ENCODE data around the gene NAIF1.

The NAIF1 gene

GRCh38 chr9:128102196-128102595, 35.1 kb upstream of the NAIF1 start:
- DNase-seq (ENCODE audit: low read depth in 2 of 2): no peak

DNA sequence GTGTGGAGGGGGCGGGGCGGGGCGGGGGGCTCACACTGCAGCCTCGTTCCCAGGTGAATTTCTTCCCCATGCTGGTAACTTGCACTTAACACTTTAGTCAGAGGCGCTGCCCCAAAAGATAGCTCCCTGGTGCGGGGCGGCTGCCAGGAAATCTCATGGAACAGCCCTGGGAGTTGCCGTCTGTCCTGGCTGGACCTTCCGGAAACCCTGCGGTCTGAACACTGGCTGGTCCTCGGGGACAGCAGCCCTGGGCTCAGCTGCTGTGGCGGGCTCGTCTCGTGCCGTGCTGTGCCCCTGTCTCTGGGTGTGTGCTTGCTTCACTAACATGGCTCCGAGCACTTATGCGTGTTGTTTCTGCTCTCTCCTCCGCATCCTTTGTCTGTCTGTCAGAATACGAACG, 34.6 kb upstream of the NAIF1 start:
- no peak for DNase-seq (ENCODE audit: low read depth in 2 of 2)

DNA sequence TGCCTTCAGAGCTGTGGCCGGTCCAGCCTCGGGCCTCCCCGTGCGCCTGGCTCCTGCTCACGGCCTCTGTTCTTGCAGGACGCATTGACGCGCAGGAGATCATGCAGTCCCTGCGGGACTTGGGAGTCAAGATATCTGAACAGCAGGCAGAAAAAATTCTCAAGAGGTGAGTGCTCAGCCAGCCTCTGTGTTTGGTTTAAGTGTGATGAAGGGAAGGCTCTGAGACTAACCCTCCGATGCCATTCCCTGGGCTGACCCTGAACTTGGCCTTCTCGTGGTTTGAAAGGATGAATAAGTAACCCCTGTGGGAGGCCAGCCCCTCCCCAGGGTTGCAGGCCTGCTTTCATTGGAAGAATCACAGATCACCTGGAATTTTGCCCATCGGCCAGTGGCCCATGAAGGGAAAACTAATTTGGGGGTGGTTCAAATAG, 34.1 kb upstream of the NAIF1 start:
- DNase-seq (ENCODE audit: low read depth in 2 of 2): no peak

DNA sequence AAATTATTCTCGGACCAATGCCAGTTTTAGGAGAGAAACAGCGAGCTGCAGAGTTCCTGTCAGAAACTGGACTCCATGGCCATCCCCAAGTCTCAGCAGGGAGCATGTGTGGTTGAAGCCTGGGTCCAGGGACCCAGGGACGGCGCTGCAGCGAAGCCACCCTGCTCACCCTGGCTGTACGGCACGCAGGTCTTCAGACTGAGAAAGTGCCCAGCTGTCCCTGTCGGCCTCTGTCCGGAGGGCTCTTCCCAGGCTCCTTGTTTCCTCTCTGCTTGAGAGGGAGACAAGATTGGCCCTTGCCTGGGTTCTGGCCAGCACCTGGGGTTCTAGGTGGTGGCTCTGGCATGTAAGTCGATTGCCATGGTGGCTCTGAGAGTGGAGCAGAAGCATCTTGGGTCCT, 33.5 kb upstream of the NAIF1 start:
- no peak for DNase-seq (ENCODE audit: low read depth in 2 of 2)

GRCh38 chr9:128099932-128100491, 32.9 kb upstream of the NAIF1 start:
- DNase-seq (ENCODE audit: low read depth in 2 of 2): no peak

- no peak for DNase-seq (ENCODE audit: low read depth in 2 of 2)
Observed at GRCh38 chr9:128099231-128099931, 32.3 kb upstream of the NAIF1 start.

GRCh38 chr9:128098297-128099230, 31.4 kb upstream of the NAIF1 start:
- DNase-seq (ENCODE audit: low read depth in 2 of 2): peak in 1 of 2 donors; percentile 19

- DNase-seq (ENCODE audit: low read depth in 2 of 2): no peak
Observed at GRCh38 chr9:128097543-128098296, 30.6 kb upstream of the NAIF1 start.

DNA sequence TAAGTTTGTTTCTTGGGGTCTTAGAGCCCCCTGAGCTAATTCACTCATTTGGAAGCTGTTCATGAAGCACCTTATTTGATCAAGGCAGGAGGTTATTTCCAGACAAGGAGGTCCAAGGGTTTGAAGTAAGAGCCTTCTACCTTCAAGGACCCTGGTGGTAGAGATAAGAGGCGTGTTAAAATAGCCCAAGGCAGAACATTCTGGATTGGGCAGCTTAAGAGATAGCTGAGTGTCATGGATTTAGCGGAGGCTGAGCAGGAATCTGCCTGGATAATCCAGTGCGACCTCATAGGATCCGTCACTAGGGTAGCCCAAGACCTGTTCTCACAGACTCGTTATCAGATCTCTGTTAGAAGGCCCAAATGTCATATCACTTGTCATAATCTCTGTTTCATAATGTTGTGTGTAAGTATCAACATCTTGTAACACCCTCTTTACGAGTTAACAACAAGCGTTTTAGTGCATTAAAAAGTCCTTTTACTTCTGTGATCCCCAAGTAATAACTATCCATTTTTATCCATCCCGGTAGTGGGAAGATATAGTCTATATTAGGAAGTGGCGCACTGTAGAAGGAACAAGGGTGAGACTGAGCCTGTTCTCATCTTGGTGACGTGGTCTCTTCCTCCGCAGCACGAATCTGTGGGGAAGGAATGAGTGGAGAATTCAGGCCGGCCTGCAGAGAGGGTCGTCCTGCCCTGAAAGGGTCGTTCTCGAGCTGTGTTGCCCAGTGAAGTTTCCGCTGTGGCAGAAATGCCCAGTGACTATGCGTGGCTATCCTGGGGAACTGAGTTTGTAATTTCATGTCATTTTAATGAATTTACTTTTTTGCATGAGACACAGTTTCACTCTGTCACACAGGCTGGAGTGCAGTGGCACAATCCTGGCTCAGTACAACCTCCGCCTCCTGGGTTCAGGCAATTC, 29.8 kb upstream of the NAIF1 start:
- DNase-seq (ENCODE audit: low read depth in 2 of 2): no peak

DNA sequence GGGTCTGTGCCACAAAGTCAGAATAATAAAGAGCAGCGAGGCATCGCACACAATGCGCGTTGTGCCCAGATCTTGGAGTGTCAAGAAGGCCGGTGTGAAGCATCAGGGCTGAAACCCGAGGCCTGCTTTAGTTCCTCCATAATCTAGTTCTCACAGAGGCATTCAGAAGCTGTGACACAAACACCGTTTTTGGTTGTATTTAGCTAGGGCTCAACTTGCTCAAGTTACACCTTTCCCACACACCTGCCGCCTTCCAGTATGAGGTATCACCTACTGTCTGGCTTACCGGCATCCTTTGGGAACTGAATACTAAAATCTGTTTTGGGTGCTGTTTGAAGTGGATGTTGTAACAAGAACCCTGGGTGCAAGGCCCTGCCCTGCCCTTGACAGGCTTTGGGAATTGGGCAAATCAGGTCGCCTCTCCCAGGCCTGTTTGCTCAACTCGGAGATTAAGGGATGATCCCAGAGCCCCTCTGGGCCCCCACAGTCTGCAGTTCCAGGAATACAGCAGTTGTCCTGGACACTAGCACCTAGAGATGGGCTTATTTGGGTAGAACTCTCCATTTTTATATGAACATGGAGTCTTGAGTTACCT, 27.9 kb upstream of the NAIF1 start:
- no peak for DNase-seq (ENCODE audit: low read depth in 2 of 2)

GRCh38 chr9:128094166-128094949, 27.2 kb upstream of the NAIF1 start:
- peak in 1 of 2 donors; percentile 27 for DNase-seq (ENCODE audit: low read depth in 2 of 2)

DNA sequence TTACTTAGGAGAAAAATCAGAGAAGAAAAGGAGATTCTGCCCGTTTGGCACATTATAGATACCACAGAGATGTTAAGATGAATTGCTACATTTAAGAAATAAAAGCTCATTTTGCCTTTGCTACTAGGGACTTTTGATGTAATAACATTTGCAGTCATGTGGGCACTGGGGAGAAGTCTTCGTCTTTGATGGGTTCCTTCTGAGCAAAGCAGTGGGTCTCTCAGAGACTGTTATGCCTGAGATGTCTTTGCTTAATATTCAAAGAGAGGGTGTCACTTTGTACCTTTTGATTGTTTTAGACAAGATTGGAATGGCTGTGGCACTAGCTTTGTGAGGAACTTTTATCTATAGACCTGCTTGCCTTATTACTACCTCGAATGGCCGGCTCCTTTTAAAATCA, 25.9 kb upstream of the NAIF1 start:
- DNase-seq (ENCODE audit: low read depth in 2 of 2): no peak

DNA sequence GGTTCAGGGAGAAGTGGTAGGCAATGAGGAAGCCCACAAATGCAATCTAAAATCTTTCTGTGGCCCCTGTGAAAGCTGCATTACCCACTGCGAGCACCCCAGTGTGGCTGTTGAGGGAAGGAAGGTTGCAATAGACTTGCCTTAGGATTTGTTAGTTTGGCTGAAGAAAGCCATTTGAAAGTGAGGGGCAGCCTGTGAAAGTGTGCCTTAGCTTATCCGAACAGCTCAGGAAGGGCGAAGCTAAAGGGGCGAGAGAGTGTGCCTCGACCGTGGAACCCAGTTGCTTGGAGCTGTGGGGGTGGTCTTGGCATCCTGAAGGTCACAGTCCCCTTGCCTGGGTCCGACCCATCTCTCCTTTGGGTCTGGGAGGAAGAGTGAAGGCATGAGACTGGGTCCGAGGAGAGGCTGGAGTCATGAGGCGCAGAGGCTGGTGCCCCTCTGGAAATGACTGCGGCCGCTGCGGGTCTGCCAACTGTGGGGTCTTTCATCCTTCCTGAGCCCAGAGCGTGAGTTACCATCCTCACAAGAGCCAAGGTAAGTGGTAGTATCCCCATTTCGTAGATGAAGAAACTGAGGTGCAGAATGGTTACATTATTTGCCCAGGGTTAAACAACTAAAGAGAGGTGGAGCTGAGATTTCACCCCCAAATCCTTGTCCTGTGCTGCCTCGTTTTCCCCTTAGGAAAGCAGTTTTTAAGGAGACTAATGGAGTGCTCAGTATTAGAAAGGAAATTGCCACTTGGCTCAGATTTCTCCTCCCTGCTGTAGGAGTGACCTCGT, 25.3 kb upstream of the NAIF1 start:
- no peak for DNase-seq (ENCODE audit: low read depth in 2 of 2)

GRCh38 chr9:128091571-128091970, 24.5 kb upstream of the NAIF1 start:
- DNase-seq (ENCODE audit: low read depth in 2 of 2): no peak

- no peak for DNase-seq (ENCODE audit: low read depth in 2 of 2)
Observed at GRCh38 chr9:128091144-128091543, 24.0 kb upstream of the NAIF1 start.

- no peak for DNase-seq (ENCODE audit: low read depth in 2 of 2)
Observed at GRCh38 chr9:128089299-128089698, 22.2 kb upstream of the NAIF1 start.

DNA sequence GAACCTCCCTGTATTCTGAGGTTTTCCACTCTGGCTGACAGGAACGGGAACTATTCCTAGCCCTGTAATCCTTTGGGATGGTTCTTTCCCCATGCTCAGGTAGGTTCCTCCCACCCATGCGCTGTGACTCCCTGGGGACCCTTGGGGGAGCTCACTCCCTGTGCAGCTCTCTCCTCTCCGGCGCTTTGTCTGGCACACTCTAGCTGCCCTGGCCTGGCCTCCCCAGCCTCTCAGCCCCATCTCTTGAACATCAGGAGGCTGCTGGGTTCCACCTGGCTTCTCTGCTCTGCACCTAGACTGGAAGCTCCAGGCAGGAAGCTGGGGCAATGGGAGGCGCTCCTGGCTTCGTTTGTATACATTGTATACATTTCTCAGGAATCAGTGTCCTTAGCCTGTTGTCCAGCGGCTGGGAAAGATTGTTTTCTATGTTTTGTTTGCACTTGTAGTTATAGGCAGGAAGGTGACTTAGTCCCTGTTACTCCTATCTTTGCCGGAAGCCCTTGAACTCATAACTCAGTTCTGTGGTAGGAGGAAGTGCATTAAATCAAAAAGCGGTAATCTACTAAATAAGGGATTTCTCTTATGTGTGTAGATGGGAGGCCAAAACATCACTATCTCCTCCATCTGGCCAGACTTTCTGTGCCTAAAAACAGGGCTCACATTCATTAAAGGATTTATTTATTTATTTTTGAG, 21.3 kb upstream of the NAIF1 start:
- DNase-seq (ENCODE audit: low read depth in 2 of 2): no peak

GRCh38 chr9:128087262-128087661, 20.1 kb upstream of the NAIF1 start:
- no peak for DNase-seq (ENCODE audit: low read depth in 2 of 2)
